ENCODE measurements around the gene CDC23. TPM values are rescaled to one million over a fixed set of nuclear protein-coding genes. Genes with fewer than 3 reads are reported as not detected.

CDC23 gene
- total and polyA plus RNA-seq, 7 donors = 7.8 to 33.1 (median 17.2) TPM

- no peaks in the 10 kb centered on the region for H3K36me3 ChIP-seq
- TF ChIP-seq POLR2A (IDR thresholded peaks at IDR 0.05) (no peak), POLR2AphosphoS5 (IDR thresholded peaks at IDR 0.05) (no peak), CTCF (IDR thresholded peaks at IDR 0.05) (no peak), EP300 (IDR thresholded peaks at IDR 0.05) (no peak)
- no peak overlapping the region for H3K27ac ChIP-seq
- H3K4me3 ChIP-seq = no peak overlapping the region
- H3K4me1 ChIP-seq = peaks cover 0 to 7% (median 3%) of the 10 kb centered on the region in 4 donors
- H3K9me3 ChIP-seq = no peaks in the 10 kb centered on the region
- H3K27me3 ChIP-seq = no peaks in the 10 kb centered on the region
- 81 to 94% methylated on average over 4 of the region's 4 CpGs for WGBS, 2 donors
- intact Hi-C loops (cut with DNase I) = no loop called here
- DNase-seq = no peak
Measured at GRCh38 chr5:138246822-138247221, 33.7 kb upstream of the CDC23 start.

GRCh38 chr5:138246334-138246733 is 33.2 kb upstream of the CDC23 start:
- Histone ChIP-seq H3K27me3 (no peaks in the 10 kb centered on the region), H3K4me1 (peaks cover 0 to 11% (median 8%) of the 10 kb centered on the region in 4 donors), H3K36me3 (no peaks in the 10 kb centered on the region), H3K27ac (no peak overlapping the region), H3K4me3 (no peak overlapping the region), H3K9me3 (no peaks in the 10 kb centered on the region)
- TF ChIP-seq CTCF (IDR thresholded peaks at IDR 0.05) (no peak), EP300 (IDR thresholded peaks at IDR 0.05) (no peak)
- intact Hi-C loops (cut with DNase I) = no loop called here
- WGBS, 2 donors = 89 to 91% methylated on average over 4 of the region's 4 CpGs
- DNase-seq = no peak

GRCh38 chr5:138245717-138246116 is 32.6 kb upstream of the CDC23 start:
- no peak for DNase-seq
- Histone ChIP-seq H3K4me1 (peaks cover 0 to 14% (median 9%) of the 10 kb centered on the region in 4 donors), H3K4me3 (no peak overlapping the region), H3K27ac (no peak overlapping the region), H3K36me3 (no peaks in the 10 kb centered on the region), H3K9me3 (no peaks in the 10 kb centered on the region), H3K27me3 (no peaks in the 10 kb centered on the region)
- WGBS, 2 donors = 52 to 60% methylated on average over 1 of the region's 1 CpG
- intact Hi-C loops (cut with DNase I) = no loop called here
- no peak for TF ChIP-seq EP300 (IDR thresholded peaks at IDR 0.05)
- TF ChIP-seq CTCF (IDR thresholded peaks at IDR 0.05) = no peak
- no peak for TF ChIP-seq POLR2A (IDR thresholded peaks at IDR 0.05)
- no peak for TF ChIP-seq POLR2AphosphoS5 (IDR thresholded peaks at IDR 0.05)

GRCh38 chr5:138243794-138244193 is 30.7 kb upstream of the CDC23 start:
- H3K27ac ChIP-seq = peak overlapping the region in 2 of 4 donors; percentile 42 to 50
- WGBS, 2 donors = 66 to 69% methylated on average over 2 of the region's 2 CpGs
- intact Hi-C loops (cut with DNase I) = no loop called here
- TF ChIP-seq POLR2AphosphoS5 (IDR thresholded peaks at IDR 0.05) (no peak), EP300 (IDR thresholded peaks at IDR 0.05) (no peak), POLR2A (IDR thresholded peaks at IDR 0.05) (no peak), CTCF (IDR thresholded peaks at IDR 0.05) (no peak)
- H3K9me3 ChIP-seq = no peaks in the 10 kb centered on the region
- H3K4me1 ChIP-seq = peaks cover 0 to 14% (median 9%) of the 10 kb centered on the region in 4 donors
- no peaks in the 10 kb centered on the region for H3K36me3 ChIP-seq
- no peak overlapping the region for H3K4me3 ChIP-seq
- H3K27me3 ChIP-seq = peaks cover 0 to 4% (median 0%) of the 10 kb centered on the region in 3 donors
- peak; percentile 65 for DNase-seq
